COLO668 (cell line): ENCODE measurements around the gene SREK1IP1.

Experiments
- DNase-seq: peaks from one replicate; lab custom pipeline; 2025; ENCODE audit not compliant: unreplicated experiment; lab: John Stamatoyannopoulos, UW

SREK1IP1 gene

GRCh38 chr5:64688391-64688790 is 80.1 kb downstream of the SREK1IP1 start:
- DNase-seq, result no peak

DNA sequence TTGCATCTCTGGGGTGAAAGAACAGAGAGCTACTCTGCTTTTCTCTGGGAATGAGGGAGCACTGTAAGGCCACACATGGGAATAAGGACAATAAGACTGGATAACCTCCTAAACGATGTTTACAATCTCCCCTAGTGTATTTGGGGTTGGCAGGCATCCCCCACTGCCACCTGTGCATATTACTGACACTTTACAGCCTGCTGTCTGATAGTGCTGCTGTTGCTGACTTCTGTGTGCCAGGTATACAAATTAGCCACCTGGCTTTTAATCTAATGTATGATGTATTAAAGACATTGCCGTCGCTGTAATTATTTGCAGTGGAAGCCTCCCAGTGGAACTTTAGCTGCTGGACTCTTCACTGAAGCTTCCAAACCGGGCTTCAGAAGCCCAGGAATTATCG is 82.6 kb downstream of the SREK1IP1 start:
- DNase-seq, result no peak

- DNase-seq, result no peak
Measured at GRCh38 chr5:64682608-64683007, 85.9 kb downstream of the SREK1IP1 start.

DNA sequence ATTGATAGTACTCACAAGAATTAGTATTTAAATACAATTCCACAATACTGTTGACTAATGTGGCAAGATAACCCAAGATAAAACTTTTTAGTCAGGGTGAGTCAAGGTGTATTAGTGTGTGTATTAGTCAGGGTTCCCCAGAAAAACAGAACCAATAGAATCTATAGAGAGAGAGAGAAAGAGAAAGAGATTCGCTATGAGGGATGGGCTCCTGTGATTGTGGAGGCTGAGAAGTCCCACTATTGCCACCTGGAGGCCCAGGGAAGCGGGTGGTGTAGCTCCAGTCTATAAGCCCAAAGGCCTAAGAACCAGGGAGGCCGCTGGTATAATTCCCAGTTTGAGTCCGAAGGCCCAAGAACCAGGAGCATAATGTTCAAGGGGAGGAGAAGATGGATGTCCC is 88.2 kb downstream of the SREK1IP1 start:
- DNase-seq, result no peak

DNA sequence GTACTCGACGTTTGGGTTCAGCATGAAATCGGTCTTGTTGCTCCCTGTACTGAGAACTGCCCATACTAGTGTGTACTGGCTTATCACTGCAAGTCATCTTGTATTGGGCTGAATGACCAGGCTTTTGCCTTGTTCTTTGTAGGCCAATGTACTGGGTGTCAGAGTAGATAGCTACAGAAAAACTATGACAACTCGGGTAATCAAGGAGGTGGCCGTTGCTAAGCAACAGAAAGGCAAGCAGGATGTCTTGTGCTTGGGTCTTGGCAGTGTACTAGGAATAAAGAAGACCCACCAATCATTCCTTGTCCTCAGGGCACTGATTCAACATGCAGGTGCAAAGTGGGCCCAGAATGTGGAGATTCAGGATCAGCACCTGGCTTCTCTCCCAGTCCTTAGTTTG is 90.1 kb downstream of the SREK1IP1 start:
- no peak for DNase-seq

- no peak for DNase-seq
Measured at GRCh38 chr5:64671678-64672077, 96.8 kb downstream of the SREK1IP1 start.

GRCh38 chr5:64670277-64670676 is 98.2 kb downstream of the SREK1IP1 start:
- DNase-seq, result no peak
